AG10803 (cell line): ENCODE data around the gene LAMA2.

Experiments
- DNase-seq: peaks from one replicate; pipeline ENCODE4 v3.0.0; 2010; ENCODE audit warnings: low read depth
- H3K4me3 ChIP-seq: 2 replicates; pipeline ENCODE4 v1.5.1; 2011; ENCODE audit warnings: mild to moderate bottlenecking, low read length, control low read depth
- CTCF ChIP-seq: conservative IDR thresholded peaks from 2 replicates; pipeline ENCODE4 v1.5.1; 2011; ENCODE audit warnings: mild to moderate bottlenecking, low read length, control low read depth, inconsistent platforms

The LAMA2 gene

GRCh38 chr6:129194306-129194941, 311.5 kb downstream of the LAMA2 start:
- TF ChIP-seq CTCF = no peak
- H3K4me3 ChIP-seq = no peak overlapping the region
- DNase-seq = no peak

DNA sequence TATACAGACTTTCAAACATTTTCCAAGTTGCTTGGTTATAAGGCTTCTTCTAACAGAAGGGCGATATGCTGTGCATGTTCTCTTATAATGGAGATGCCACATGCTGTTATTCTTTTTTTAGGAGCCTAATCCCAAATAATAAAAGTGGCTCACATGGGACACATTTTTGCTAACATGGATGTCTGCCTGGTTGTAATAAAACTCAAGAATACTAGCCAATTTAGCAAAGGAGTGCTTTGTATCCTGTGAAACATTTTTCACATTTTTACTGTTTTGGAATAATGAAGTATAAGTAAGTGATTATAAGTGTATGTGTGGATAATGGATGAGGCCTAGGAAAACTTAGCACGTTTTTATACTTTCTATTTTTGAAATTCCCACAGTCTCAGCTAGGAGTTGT, 312.2 kb downstream of the LAMA2 start:
- DNase-seq = no peak
- no peak overlapping the region for H3K4me3 ChIP-seq
- no peak for TF ChIP-seq CTCF

DNA sequence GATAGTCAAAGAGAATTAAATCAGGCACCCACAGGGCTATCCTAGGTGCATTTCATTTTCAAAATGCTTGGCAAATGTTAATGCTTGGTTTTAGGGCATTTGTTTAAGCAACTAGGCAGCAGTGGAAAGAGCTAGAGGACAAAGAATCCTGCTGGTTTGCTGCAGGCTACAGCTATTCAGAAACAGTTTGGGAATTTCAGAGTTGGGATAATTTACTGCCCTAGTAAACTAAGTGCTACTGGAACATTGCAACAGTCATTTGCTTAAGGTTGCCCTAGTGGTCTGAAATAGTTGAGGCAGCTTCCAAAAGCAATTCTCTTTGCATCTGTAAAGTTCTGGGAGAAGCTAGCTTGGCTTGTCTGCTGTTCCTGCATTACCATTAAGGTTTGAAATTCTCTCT, 312.7 kb downstream of the LAMA2 start:
- peak; percentile 59 for DNase-seq
- peak; percentile 31; the same call in 1 of the 2 replicates for TF ChIP-seq CTCF
- H3K4me3 ChIP-seq = no peak overlapping the region

DNA sequence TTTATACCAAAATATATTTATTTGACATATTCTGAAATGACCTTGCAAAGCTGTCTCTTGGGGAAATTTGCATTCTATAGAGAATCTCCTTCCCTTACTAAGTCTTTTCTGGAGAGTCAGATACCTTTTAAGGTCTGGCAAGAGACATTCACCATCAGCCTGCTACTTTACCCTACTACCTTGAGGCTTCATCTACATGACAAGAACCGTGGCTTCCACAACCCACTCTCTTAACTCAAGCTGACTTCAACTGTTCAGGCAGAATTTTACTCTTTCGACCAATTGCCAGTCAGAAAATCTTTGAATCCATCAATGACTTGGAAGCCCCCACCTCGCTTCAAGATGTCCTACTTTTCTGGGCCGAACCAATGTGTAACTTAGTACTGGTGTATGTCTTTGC, 314.2 kb downstream of the LAMA2 start:
- no peak overlapping the region for H3K4me3 ChIP-seq
- no peak for TF ChIP-seq CTCF
- no peak for DNase-seq

GRCh38 chr6:129200151-129200550, 317.2 kb downstream of the LAMA2 start:
- no peak overlapping the region for H3K4me3 ChIP-seq
- DNase-seq = no peak
- TF ChIP-seq CTCF = no peak

DNA sequence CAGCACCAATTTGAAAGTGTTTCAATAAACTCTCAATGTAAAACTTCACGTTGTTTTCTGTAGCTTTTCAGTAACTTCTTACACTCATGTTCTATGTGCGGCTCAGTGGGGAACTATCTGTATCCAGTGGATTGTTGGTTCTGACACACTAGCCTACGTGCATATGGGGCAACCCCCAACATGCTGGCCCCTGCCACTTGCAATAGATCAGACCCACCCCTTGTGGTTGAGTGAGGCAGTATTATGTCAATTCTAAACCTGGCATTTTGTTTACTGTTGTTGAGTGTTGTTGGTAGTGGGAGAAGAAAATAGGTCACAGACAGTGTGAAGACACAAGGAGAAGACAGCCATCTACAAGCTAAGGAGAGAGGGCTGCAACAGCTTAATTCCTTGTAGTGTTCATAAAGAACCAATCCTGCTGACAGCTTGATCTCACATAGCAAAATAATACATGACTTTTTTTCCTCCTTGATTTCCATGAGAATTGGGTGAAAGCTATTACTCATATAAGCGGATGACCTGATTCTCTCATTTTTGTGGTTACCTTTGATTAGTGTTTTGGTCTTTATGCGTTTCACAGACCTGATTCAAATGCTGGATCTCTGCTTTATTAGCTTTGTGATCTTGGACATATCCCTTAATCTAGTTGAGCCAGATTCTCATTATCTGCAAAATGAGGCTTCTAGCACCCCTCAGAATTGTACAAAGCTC, 320.4 kb downstream of the LAMA2 start:
- H3K4me3 ChIP-seq = no peak overlapping the region
- peak; percentile 24 for DNase-seq
- TF ChIP-seq CTCF = no peak

GRCh38 chr6:129206821-129207220, 323.9 kb downstream of the LAMA2 start:
- peak; percentile 40 for DNase-seq
- TF ChIP-seq CTCF = no peak
- no peak overlapping the region for H3K4me3 ChIP-seq
